ENCODE results near the gene MYO16. TPM values are rescaled to one million over a fixed set of nuclear protein-coding genes. Genes with fewer than 3 reads are reported as not detected.

Gene MYO16
- total and polyA plus RNA-seq, 2 donors (not counting 1 experiment from before 2014, with no cell fraction given), result under 0.01 to 0.01 TPM

DNA sequence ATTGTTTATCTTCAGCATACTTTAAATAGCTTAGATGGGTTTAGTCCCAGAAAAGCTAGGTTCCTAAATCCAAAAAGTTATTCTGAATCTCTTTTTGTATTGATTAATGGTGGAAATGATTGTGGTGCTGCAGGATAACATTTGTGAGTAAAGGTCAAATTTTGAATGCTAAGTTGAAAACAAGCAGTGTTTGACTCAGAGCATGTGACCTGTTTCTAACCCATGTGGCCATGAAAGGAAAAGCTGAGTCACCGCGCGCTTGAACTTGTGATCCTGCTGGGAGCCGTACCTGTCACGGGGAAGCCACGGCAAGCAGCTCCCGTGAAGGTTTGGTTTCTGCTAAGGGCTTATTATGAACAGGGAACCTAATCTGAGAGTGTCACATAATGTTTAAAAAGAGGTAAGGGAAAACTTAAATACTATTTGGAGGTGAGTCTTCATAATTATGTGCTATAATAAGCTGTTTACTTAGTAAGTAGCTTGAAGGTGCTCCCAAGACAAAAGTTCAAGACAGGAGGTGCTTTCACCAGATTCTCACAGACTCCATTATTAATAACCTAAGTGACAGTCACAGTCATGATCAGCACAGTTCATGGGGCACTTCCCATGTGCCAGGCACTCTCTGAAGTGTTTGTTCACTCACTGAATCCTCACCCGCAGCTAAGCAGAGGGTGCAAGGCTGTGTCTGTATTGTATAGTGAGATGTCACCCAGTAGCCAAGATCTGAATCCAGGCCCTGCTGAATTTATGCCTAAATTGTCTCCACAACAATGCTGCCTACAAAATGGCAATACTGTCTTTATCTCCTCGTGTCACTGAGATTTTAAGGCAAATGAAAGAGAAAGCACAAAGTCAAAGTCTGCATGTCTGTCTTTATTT lies 286.5 kb downstream of the MYO16 start:
- Histone ChIP-seq H3K27ac (ENCODE audit: insufficient read depth, low read length) (no peak overlapping the region), H3K9ac (ENCODE audit: insufficient read depth, low read length) (no peak overlapping the region)

DNA sequence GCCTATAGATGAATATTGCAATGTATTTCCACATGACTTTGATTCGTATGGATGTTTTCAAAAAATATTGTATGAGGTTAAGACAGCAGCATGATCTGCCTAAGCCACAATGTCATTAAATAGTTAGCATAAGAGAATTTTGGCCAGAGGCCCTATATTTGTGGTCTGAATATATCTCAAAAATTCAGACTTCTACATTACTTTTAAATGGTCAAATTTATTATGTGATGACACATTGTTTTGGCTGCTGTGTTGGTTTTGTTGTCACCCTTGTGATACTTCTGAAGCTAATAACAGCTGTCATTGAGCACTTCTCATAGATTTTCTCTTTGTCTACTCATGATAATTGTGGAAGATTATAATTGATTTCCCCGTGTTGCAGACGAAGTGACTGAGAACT lies 288.2 kb downstream of the MYO16 start:
- H3K4me2 ChIP-seq (ENCODE audit: extremely low read depth, insufficient read depth, low read length), result no peak overlapping the region
- DNase-seq (ENCODE audit: low read depth in 2 of 2), result peak; percentile 80 to 82
- H2AFZ ChIP-seq (ENCODE audit: low read length), result no peak overlapping the region
- no peaks in the 10 kb centered on the region for H3K79me2 ChIP-seq (ENCODE audit: control insufficient read depth, insufficient read depth, low read length)
- no peaks in the 10 kb centered on the region for H4K20me1 ChIP-seq (ENCODE audit: control insufficient read depth, extremely low read depth, insufficient read depth, low read length)
- H3K36me3 ChIP-seq (ENCODE audit: control insufficient read depth, insufficient read depth, low read length), result no peaks in the 10 kb centered on the region
- TF ChIP-seq, protein P1, sequence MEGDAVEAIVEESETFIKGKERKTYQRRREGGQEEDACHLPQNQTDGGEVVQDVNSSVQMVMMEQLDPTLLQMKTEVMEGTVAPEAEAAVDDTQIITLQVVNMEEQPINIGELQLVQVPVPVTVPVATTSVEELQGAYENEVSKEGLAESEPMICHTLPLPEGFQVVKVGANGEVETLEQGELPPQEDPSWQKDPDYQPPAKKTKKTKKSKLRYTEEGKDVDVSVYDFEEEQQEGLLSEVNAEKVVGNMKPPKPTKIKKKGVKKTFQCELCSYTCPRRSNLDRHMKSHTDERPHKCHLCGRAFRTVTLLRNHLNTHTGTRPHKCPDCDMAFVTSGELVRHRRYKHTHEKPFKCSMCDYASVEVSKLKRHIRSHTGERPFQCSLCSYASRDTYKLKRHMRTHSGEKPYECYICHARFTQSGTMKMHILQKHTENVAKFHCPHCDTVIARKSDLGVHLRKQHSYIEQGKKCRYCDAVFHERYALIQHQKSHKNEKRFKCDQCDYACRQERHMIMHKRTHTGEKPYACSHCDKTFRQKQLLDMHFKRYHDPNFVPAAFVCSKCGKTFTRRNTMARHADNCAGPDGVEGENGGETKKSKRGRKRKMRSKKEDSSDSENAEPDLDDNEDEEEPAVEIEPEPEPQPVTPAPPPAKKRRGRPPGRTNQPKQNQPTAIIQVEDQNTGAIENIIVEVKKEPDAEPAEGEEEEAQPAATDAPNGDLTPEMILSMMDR (conservative IDR thresholded peaks at IDR 0.05 in 1 of 2, IDR thresholded peaks at IDR 0.05 in 1 of 2; ENCODE audit: low read depth in 1 of 2, low read length in 2 of 2), result no peak
- no peak for TF ChIP-seq EZH2 (IDR thresholded peaks at IDR 0.05; ENCODE audit: low read length, missing control alignments)
- no peak overlapping the region for H3K4me3 ChIP-seq (replicated peaks in 1 of 4; ENCODE audit: control extremely low read depth in 1 of 4, insufficient read depth in 1 of 4, low read depth in 3 of 4, low read length in 4 of 4)
- H3K27ac ChIP-seq (ENCODE audit: insufficient read depth, low read length), result no peak overlapping the region
- H3K27me3 ChIP-seq (ENCODE audit: control insufficient read depth, insufficient read depth, low read length), result no peaks in the 10 kb centered on the region
- H3K9me3 ChIP-seq (ENCODE audit: control insufficient read depth, insufficient read depth, low read depth, low read length), result no peaks in the 10 kb centered on the region
- no peak overlapping the region for H3K9ac ChIP-seq (ENCODE audit: insufficient read depth, low read length)
- peaks cover 3% of the 10 kb centered on the region for H3K4me1 ChIP-seq (ENCODE audit: control insufficient read depth, extremely low read depth, insufficient read depth, low read length)

More for the DNA sequence above, 286.5 kb downstream of the MYO16 start:
- Histone ChIP-seq H3K4me3 (replicated peaks in 1 of 4; ENCODE audit: control extremely low read depth in 1 of 4, insufficient read depth in 1 of 4, low read depth in 3 of 4, low read length in 4 of 4) (peak overlapping the region in 2 of 4 experiments; percentile 9 to 32), H3K27me3 (ENCODE audit: control insufficient read depth, insufficient read depth, low read length) (no peaks in the 10 kb centered on the region), H3K36me3 (ENCODE audit: control insufficient read depth, insufficient read depth, low read length) (no peaks in the 10 kb centered on the region), H3K9me3 (ENCODE audit: control insufficient read depth, insufficient read depth, low read depth, low read length) (no peaks in the 10 kb centered on the region), H2AFZ (ENCODE audit: low read length) (no peak overlapping the region), H3K4me1 (ENCODE audit: control insufficient read depth, extremely low read depth, insufficient read depth, low read length) (peaks cover 3% of the 10 kb centered on the region), H4K20me1 (ENCODE audit: control insufficient read depth, extremely low read depth, insufficient read depth, low read length) (no peaks in the 10 kb centered on the region), H3K79me2 (ENCODE audit: control insufficient read depth, insufficient read depth, low read length) (no peaks in the 10 kb centered on the region), H3K4me2 (ENCODE audit: extremely low read depth, insufficient read depth, low read length) (peak overlapping the region; percentile 63)
- DNase-seq (ENCODE audit: low read depth in 2 of 2), result peak; percentile 90 to 96
- TF ChIP-seq, protein P1 (conservative IDR thresholded peaks at IDR 0.05 in 1 of 2, IDR thresholded peaks at IDR 0.05 in 1 of 2; ENCODE audit: low read depth in 1 of 2, low read length in 2 of 2), result no peak
- TF ChIP-seq EZH2 (IDR thresholded peaks at IDR 0.05; ENCODE audit: low read length, missing control alignments), result no peak

DNA sequence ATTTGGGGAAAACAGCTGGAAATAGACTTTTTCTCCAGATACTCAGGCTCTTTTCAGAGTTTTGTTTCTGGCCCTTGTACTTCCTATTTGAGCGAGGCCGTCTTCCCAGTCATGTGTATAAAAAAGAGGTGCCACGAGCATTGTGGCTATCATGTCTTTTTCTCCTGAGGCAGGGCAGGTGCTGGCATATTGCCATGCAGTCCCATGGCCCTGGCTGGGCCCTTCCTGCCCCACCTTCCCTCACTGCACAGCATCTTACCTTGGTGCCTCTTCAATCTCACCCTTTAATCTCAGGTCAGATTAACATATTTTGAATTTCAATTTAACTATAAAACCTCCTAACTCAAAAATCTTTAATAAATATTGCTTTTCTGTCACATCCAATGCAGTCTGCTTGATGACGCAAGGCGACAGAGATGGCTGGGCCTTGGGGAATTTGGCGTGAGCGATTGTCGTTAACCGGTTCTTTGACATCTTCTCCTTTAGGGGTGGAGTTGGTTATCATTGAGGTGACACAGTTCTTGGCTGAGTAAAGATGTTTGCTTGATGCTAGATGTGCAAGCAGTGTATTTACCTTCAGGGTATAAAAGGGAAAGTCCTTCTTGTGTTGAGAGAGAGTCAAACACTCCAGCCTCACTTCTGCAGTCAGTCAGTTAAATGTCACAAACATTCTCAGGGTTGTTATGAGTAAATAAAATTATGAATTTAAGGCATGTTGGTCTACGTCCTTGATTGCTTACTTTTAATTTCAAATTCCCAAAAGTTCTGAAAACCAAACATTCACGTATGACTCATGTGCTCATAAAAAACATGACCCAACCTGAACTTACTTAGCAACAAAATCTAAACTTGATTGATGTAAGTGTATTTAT lies 289.9 kb downstream of the MYO16 start:
- Histone ChIP-seq H3K27me3 (ENCODE audit: control insufficient read depth, insufficient read depth, low read length) (no peaks in the 10 kb centered on the region), H3K4me2 (ENCODE audit: extremely low read depth, insufficient read depth, low read length) (no peak overlapping the region), H3K4me1 (ENCODE audit: control insufficient read depth, extremely low read depth, insufficient read depth, low read length) (peaks cover 3% of the 10 kb centered on the region), H3K79me2 (ENCODE audit: control insufficient read depth, insufficient read depth, low read length) (no peaks in the 10 kb centered on the region), H3K36me3 (ENCODE audit: control insufficient read depth, insufficient read depth, low read length) (no peaks in the 10 kb centered on the region), H3K27ac (ENCODE audit: insufficient read depth, low read length) (no peak overlapping the region), H3K9me3 (ENCODE audit: control insufficient read depth, insufficient read depth, low read depth, low read length) (no peaks in the 10 kb centered on the region), H4K20me1 (ENCODE audit: control insufficient read depth, extremely low read depth, insufficient read depth, low read length) (no peaks in the 10 kb centered on the region), H3K9ac (ENCODE audit: insufficient read depth, low read length) (no peak overlapping the region), H3K4me3 (replicated peaks in 1 of 4; ENCODE audit: control extremely low read depth in 1 of 4, insufficient read depth in 1 of 4, low read depth in 3 of 4, low read length in 4 of 4) (no peak overlapping the region), H2AFZ (ENCODE audit: low read length) (no peak overlapping the region)
- peak; percentile 41 to 49 for DNase-seq (ENCODE audit: low read depth in 2 of 2)
- TF ChIP-seq, protein P1 (conservative IDR thresholded peaks at IDR 0.05 in 1 of 2, IDR thresholded peaks at IDR 0.05 in 1 of 2; ENCODE audit: low read depth in 1 of 2, low read length in 2 of 2), result no peak
- TF ChIP-seq EZH2 (IDR thresholded peaks at IDR 0.05; ENCODE audit: low read length, missing control alignments), result no peak
